ENCODE measurements around the gene DNAJC15.

DNA sequence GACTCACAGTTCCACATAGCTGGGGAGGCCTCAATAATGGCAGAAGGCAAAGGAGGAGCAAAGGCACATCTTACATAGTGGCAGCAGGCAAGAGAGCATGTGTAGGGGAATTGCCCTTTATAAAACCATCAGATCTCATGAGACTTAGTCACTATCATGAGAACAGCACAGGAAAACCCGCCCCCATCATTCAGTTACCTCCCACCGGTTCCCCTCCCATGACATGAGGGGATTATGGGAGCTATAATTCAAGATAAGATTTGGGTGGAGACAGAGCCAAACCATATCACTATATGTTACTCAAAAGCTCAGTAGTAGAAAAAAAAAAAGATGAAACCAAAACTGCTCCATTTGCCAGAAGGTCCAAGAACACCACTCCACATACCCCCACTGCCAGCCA, 58.5 kb downstream of the DNAJC15 start:
- no peak for TF ChIP-seq POLR2AphosphoS5 (IDR thresholded peaks at IDR 0.05; ENCODE audit: low read depth, low read length)
- TF ChIP-seq, protein P1, sequence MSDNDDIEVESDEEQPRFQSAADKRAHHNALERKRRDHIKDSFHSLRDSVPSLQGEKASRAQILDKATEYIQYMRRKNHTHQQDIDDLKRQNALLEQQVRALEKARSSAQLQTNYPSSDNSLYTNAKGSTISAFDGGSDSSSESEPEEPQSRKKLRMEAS (IDR thresholded peaks at IDR 0.05), result no peak
- TF ChIP-seq, protein P2, sequence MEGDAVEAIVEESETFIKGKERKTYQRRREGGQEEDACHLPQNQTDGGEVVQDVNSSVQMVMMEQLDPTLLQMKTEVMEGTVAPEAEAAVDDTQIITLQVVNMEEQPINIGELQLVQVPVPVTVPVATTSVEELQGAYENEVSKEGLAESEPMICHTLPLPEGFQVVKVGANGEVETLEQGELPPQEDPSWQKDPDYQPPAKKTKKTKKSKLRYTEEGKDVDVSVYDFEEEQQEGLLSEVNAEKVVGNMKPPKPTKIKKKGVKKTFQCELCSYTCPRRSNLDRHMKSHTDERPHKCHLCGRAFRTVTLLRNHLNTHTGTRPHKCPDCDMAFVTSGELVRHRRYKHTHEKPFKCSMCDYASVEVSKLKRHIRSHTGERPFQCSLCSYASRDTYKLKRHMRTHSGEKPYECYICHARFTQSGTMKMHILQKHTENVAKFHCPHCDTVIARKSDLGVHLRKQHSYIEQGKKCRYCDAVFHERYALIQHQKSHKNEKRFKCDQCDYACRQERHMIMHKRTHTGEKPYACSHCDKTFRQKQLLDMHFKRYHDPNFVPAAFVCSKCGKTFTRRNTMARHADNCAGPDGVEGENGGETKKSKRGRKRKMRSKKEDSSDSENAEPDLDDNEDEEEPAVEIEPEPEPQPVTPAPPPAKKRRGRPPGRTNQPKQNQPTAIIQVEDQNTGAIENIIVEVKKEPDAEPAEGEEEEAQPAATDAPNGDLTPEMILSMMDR (IDR thresholded peaks at IDR 0.05 in 2 of 3, conservative IDR thresholded peaks at IDR 0.05 in 1 of 3; ENCODE audit: borderline replicate concordance in 1 of 3, insufficient read depth in 1 of 3, low read depth in 2 of 3, low read length in 2 of 3), result no peak
- TF ChIP-seq EZH2 (IDR thresholded peaks at IDR 0.05), result no peak
- TF ChIP-seq, protein P3, sequence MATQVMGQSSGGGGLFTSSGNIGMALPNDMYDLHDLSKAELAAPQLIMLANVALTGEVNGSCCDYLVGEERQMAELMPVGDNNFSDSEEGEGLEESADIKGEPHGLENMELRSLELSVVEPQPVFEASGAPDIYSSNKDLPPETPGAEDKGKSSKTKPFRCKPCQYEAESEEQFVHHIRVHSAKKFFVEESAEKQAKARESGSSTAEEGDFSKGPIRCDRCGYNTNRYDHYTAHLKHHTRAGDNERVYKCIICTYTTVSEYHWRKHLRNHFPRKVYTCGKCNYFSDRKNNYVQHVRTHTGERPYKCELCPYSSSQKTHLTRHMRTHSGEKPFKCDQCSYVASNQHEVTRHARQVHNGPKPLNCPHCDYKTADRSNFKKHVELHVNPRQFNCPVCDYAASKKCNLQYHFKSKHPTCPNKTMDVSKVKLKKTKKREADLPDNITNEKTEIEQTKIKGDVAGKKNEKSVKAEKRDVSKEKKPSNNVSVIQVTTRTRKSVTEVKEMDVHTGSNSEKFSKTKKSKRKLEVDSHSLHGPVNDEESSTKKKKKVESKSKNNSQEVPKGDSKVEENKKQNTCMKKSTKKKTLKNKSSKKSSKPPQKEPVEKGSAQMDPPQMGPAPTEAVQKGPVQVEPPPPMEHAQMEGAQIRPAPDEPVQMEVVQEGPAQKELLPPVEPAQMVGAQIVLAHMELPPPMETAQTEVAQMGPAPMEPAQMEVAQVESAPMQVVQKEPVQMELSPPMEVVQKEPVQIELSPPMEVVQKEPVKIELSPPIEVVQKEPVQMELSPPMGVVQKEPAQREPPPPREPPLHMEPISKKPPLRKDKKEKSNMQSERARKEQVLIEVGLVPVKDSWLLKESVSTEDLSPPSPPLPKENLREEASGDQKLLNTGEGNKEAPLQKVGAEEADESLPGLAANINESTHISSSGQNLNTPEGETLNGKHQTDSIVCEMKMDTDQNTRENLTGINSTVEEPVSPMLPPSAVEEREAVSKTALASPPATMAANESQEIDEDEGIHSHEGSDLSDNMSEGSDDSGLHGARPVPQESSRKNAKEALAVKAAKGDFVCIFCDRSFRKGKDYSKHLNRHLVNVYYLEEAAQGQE (IDR thresholded peaks at IDR 0.05; ENCODE audit: low read depth), result no peak
- TF ChIP-seq RAD21 (IDR thresholded peaks at IDR 0.05; ENCODE audit: low read depth), result no peak
- no peak for TF ChIP-seq ELF1 (IDR thresholded peaks at IDR 0.05; ENCODE audit: borderline replicate concordance, low read depth)
- TF ChIP-seq EZH2phosphoT487 (IDR thresholded peaks at IDR 0.05; ENCODE audit: borderline replicate concordance), result no peak
- no peak for TF ChIP-seq POLR2A (IDR thresholded peaks at IDR 0.05; ENCODE audit: borderline replicate concordance, extremely low read depth, insufficient read depth, insufficient read length)
- TF ChIP-seq EGR1 (IDR thresholded peaks at IDR 0.05; ENCODE audit: low read depth), result no peak

Data from HCT116 (cell line).